Adrenal gland (tissue), 12 donors: ENCODE results near the gene PTF1A. TPM values are rescaled to one million over a fixed set of nuclear protein-coding genes. Genes with fewer than 3 reads are reported as not detected.

ENCODE experiments used
- DNase-seq, 7 donors: peaks; one replicate each; pipeline ENCODE4 v3.0.0-alpha.2; 2019 to 2020
- H3K27ac ChIP-seq, 5 donors: fragments of 200-600 bp; sonication (generic) in 4 of 5; 1 replicate in 3 of 5; 2 replicates in 2 of 5; pipeline versions ENCODE4 v1.5.1 to v1.8.0; 2016 to 2020; ENCODE audit warnings: mild to moderate bottlenecking in 1 of 5
- H3K27me3 ChIP-seq: fragments of 200-600 bp; 2 replicates; pipeline ENCODE4 v1.8.0; 2021
- H3K36me3 ChIP-seq, 2 donors: fragments of 200-600 bp; replicated peaks in 1 of 2; 1 replicate in 1 of 2; 2 replicates in 1 of 2; pipeline versions ENCODE4 v1.5.1 to v1.8.0; 2018 to 2022
- H3K4me1 ChIP-seq, 2 donors: fragments of 200-600 bp; replicated peaks in 1 of 2; 1 replicate in 1 of 2; 2 replicates in 1 of 2; pipeline versions ENCODE4 v1.5.1 to v1.8.0; 2018 to 2021
- H3K4me3 ChIP-seq, 4 donors: fragments of 200-600 bp; sonication (generic) in 3 of 4; one replicate each; pipeline ENCODE4 v1.5.1; 2016 to 2018
- H3K9me3 ChIP-seq, 3 donors: fragments of 200-600 bp; sonication (generic) in 1 of 3; replicated peaks in 1 of 3; 1 replicate in 2 of 3; 2 replicates in 1 of 3; pipeline versions ENCODE4 v1.5.1 to v1.8.0; 2016 to 2021
- POLR2A ChIP-seq, 2 donors: fragments of 450-650 bp; IDR thresholded peaks; one replicate each; pipeline ENCODE4 v1.6.1; 2017; ENCODE audit warnings: antibody characterized with exemption in 2 of 2, mild to moderate bottlenecking in 2 of 2, moderate library complexity in 1 of 2
- WGBS, 4 donors: extraction: QIAGEN DNeasy Blood & Tissue Kit in 2 of 4; methylation state at CpG; one replicate each; pipeline versions ENCODE4 v1.1.5 to v1.1.7; 2013 to 2017; 5-methylcytosine and 5-hydroxymethylcytosine counted together
- intact Hi-C, 2 donors: fragments of 100-400 bp; cut with DNase I; formaldehyde crosslinking; loops; one replicate each; pipeline versions ENCODE4 v1.14.1 to v1.15.0; 2022 to 2023
- polyA plus RNA-seq, 3 donors: library from polyadenylated mRNA; stranded (reverse); fragments of 200-250 nt in 2 of 3; fragments of 350-450 nt in 1 of 3; fragmentation: Illumina TruSeq in 1 of 3; extraction: RNeasy Lipid Tissue Mini Kit (QIAGEN cat#74804) in 1 of 3; gene quantifications; one replicate each; pipeline ENCODE4 v1.2.3, GENCODE V29; 2013 to 2014
- total RNA-seq, 9 donors: library from RNA; depleted of rRNA in 4 of 9; stranded (reverse); fragments of >200 nt in 4 of 9; fragments of 120-200 nt in 1 of 9; fragmentation: NEBNext Ultra II Directional in 1 of 9; extraction: Animal tissue kit (Norgen Biotek cat#: 25700) in 1 of 9; gene quantifications; one replicate each; pipeline versions ENCODE4 v1.1.0 to v1.2.4, GENCODE V29; 2013 to 2023
- TF ChIP-seq, protein P1 (sequence below), 6 experiments: fragments of 450-650 bp in 4 of 6; fragments of 200-600 bp in 2 of 6; sonication (generic) in 1 of 6; IDR thresholded peaks; 1 replicate in 5 of 6; 2 replicates in 1 of 6; pipeline versions ENCODE4 v1.5.1 to v1.8.0; 2016 to 2021; ENCODE audit warnings: antibody characterized with exemption in 6 of 6, mild to moderate bottlenecking in 2 of 6, moderate library complexity in 1 of 6
- donor health status: healthy with polysubstance abuse.
- donor health status: Bipolar disorder and iron deficiency.
- donor health status: DM: yes; HTN: yes; CAD: no.
- donor health status: DM: no; HTN: no; CAD: no.
- donor health status: DM: no; HTN: no; CAD: no.
- donor health status: DM: yes; HTN: yes; CAD: no.

The PTF1A gene
- total and polyA plus RNA-seq, 12 donors: not detected

DNA sequence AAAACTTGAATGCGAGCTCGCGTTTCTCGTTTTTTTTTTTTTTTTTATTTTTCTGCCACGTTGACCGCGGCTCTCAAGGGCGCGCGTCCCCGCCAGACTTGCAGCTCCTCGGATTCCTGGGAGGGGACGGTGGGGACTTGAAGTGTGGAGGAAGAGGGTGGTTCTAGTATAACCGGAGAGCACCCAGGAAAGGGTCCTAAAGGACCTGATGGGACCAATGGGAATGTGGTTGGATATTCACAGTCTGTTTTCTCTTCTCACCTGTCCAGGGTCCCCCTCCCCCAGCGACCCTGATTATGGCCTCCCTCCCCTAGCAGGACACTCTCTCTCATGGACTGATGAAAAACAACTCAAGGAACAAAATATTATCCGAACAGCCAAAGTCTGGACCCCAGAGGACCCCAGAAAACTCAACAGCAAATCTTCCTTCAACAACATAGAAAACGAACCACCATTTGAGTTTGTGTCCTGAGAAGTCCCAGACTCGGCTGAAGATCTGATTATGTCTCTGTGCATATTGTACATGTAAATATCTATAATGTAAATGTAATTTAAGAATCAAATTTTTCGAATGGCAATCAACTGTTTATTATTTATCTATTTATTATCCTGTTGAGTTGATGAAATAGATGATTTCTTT, 1.4 kb downstream of the PTF1A start:
- Histone ChIP-seq H3K4me1 (peaks cover 0 to 4% of the 10 kb centered on the region in 2 donors), H3K4me3 (no peak overlapping the region), H3K36me3 (no peaks in the 10 kb centered on the region), H3K27me3 (peaks cover 73% of the 10 kb centered on the region), H3K27ac (no peak overlapping the region), H3K9me3 (no peaks in the 10 kb centered on the region)
- 4 to 6% (median 5%) methylated on average over 19 of the region's 19 CpGs for WGBS, 4 donors
- TF ChIP-seq, protein P1, sequence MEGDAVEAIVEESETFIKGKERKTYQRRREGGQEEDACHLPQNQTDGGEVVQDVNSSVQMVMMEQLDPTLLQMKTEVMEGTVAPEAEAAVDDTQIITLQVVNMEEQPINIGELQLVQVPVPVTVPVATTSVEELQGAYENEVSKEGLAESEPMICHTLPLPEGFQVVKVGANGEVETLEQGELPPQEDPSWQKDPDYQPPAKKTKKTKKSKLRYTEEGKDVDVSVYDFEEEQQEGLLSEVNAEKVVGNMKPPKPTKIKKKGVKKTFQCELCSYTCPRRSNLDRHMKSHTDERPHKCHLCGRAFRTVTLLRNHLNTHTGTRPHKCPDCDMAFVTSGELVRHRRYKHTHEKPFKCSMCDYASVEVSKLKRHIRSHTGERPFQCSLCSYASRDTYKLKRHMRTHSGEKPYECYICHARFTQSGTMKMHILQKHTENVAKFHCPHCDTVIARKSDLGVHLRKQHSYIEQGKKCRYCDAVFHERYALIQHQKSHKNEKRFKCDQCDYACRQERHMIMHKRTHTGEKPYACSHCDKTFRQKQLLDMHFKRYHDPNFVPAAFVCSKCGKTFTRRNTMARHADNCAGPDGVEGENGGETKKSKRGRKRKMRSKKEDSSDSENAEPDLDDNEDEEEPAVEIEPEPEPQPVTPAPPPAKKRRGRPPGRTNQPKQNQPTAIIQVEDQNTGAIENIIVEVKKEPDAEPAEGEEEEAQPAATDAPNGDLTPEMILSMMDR (IDR thresholded peaks at IDR 0.05): no peak
- TF ChIP-seq POLR2A (IDR thresholded peaks at IDR 0.05): no peak
- DNase-seq: no peak
- intact Hi-C loops: no loop called here

DNA sequence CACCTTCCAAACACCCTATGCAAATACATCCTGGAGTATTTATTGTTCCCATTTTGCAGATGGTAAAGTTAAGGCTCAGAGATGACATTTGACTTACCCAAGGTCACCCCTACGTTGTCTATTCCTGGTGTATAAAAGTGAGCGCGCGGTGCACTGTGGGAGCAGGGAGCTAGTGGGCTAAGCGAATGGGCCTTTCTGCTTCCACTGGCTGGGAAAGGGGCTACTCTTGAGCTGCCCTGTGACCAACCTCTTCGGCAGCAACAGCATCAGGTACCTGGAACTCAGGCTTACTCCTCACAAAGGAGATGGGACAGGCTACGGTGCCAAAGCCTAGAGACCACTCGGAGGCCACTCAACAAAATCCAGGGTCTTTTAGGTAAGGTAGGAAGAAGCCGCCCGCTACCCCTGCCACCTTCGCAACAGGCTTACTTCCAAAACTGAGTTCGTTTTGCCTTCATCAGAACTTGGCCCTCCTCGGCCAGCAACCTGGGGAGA, 2.4 kb downstream of the PTF1A start:
- Histone ChIP-seq H3K27me3 (peaks cover 81% of the 10 kb centered on the region), H3K36me3 (no peaks in the 10 kb centered on the region), H3K27ac (no peak overlapping the region), H3K4me1 (peaks cover 0 to 4% of the 10 kb centered on the region in 2 donors), H3K4me3 (no peak overlapping the region), H3K9me3 (no peaks in the 10 kb centered on the region)
- no peak for DNase-seq
- no peak for TF ChIP-seq POLR2A (IDR thresholded peaks at IDR 0.05)
- TF ChIP-seq, protein P1 (IDR thresholded peaks at IDR 0.05): no peak
- intact Hi-C loops: no loop called here
- WGBS, 4 donors: 13 to 29% (median 16%) methylated on average over 5 to 13 of the region's 13 CpGs

DNA sequence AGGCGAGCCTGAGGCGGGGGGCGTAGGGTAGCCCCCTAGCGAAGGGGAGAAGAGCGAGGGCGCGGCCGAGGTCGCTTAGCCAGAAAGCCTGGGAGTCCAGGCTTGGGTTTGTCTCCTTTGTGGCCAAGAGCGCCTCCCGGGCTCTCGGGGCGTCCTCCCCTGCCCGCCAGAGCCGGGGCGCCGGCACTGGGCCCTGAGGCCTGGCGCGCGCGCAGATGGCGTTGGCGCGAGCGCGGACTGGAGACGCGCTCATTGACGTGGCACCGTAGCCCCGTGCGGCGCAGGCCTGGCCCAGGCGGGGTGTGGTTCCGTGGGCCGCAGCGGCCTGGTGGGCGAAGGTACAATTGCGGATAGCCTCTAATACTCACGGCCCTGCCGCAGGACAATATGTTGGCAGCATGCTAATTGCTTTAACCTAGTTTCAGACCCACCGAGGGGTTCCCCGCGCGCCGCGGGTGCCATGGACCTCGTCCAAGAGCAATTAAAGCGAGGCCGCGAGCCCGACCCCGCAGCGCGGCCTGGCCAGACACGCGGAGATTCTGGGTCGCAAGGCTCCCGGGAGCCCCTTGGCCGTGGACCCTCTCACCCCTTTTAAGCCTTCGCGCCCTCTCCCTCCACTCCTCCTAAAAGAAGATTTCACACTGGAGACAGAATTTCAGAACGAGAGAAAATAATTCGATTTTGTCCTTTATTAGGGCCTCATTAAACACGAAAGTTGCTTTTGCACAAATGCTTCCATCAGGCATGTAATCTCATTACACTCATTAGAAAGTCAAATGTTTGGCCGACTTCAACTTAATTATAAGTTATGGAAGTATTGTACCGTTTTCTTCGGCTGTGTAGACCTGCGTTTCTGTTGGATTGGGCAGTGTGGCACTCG, 3.1 kb downstream of the PTF1A start:
- H3K9me3 ChIP-seq: no peaks in the 10 kb centered on the region
- no peak overlapping the region for H3K4me3 ChIP-seq
- no peaks in the 10 kb centered on the region for H3K36me3 ChIP-seq
- H3K27me3 ChIP-seq: peaks cover 87% of the 10 kb centered on the region
- TF ChIP-seq, protein P1 (IDR thresholded peaks at IDR 0.05): no peak
- no peak for TF ChIP-seq POLR2A (IDR thresholded peaks at IDR 0.05)
- intact Hi-C loops: no loop called here
- DNase-seq: no peak
- WGBS, 4 donors: 5 to 12% (median 7%) methylated on average over 31 to 70 of the region's 70 CpGs
- peaks cover 0 to 4% of the 10 kb centered on the region in 2 donors for H3K4me1 ChIP-seq
- H3K27ac ChIP-seq: no peak overlapping the region

DNA sequence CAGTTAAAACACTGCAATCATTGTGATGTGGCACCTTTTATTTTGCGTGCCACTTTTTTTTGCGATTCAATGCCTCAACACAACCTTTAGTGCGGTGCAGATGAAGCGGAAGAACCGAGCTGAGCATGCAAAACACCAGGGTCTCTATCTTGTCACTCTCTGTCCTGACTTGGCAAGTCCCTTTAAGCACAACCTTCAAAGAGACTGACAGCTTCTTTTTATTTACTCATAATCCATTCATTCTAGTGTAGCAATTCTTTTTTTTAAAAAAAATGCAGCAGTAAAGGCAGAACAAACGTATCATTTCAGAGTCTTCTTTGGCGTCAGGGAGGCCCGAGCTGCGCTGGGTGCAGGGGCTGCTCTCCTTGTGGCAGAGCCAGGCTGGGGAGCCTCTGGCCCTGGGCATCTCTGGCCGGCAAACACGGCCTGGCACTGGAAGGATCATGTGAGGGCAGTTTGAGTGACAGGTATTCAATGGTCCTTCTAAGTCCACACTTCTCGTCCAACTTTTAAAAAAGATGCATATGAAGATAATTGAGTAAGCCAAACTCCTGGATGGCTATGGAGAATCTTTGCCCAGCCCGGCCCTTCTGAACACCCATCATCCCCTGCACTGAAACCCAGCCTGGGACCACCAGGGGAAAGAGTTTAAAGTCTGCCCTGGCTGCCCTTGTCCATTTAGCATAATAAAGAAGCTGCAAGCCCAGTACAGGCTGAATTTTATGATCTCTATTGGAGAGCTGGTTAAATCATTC, 3.9 kb downstream of the PTF1A start:
- 9 to 14% (median 9%) methylated on average over 13 of the region's 13 CpGs for WGBS, 4 donors
- H3K27me3 ChIP-seq: peaks cover 91% of the 10 kb centered on the region

More for the DNA sequence above, 3.9 kb downstream of the PTF1A start:
- no peak for DNase-seq
- Histone ChIP-seq H3K36me3 (no peaks in the 10 kb centered on the region), H3K27ac (no peak overlapping the region), H3K9me3 (no peaks in the 10 kb centered on the region), H3K4me1 (peaks cover 0 to 4% of the 10 kb centered on the region in 2 donors), H3K4me3 (no peak overlapping the region)
- intact Hi-C loops: no loop called here
- TF ChIP-seq, protein P1 (IDR thresholded peaks at IDR 0.05): no peak
- no peak for TF ChIP-seq POLR2A (IDR thresholded peaks at IDR 0.05)
